Measurements from ENCODE around the gene KSR1. TPM values are rescaled to one million over a fixed set of nuclear protein-coding genes. Genes with fewer than 3 reads are reported as not detected.
A peak's percentile ranks its signal among the peaks of the same experiment; 100 is the strongest.

Gene KSR1
- total RNA-seq, 4 donors from 2014 or later: 26.0 to 37.5 (median 35.0) TPM

DNA sequence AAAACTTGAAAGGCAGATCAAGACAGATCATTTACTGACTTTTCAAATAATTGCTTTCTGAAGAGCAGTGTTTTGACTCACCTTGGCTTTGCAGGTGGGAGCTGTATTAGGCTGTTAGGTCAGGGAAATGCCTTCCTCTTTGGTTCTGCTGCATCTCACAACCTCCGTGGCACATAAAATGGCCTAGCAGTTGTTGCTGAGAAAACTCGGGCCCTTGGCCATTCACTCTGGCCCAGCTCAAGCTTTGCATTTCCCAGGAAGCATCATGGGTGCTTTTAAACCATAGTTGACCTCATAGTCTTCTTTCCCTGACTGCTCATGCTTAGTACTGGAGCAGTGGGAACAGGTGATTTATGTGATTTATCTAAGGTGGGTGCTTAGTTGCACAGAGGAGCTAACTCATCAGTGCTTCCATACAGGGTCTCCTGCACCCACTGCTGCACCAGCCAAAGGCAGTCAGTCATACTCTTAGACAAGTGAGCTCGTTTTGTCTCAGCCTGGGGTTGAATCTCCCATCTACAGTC, 83.6 kb downstream of the KSR1 start:
- TF ChIP-seq POLR2A (IDR thresholded peaks at IDR 0.05): no peak
- TF ChIP-seq, protein P1, sequence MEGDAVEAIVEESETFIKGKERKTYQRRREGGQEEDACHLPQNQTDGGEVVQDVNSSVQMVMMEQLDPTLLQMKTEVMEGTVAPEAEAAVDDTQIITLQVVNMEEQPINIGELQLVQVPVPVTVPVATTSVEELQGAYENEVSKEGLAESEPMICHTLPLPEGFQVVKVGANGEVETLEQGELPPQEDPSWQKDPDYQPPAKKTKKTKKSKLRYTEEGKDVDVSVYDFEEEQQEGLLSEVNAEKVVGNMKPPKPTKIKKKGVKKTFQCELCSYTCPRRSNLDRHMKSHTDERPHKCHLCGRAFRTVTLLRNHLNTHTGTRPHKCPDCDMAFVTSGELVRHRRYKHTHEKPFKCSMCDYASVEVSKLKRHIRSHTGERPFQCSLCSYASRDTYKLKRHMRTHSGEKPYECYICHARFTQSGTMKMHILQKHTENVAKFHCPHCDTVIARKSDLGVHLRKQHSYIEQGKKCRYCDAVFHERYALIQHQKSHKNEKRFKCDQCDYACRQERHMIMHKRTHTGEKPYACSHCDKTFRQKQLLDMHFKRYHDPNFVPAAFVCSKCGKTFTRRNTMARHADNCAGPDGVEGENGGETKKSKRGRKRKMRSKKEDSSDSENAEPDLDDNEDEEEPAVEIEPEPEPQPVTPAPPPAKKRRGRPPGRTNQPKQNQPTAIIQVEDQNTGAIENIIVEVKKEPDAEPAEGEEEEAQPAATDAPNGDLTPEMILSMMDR (IDR thresholded peaks at IDR 0.05): no peak
- WGBS, 2 donors: 68 to 69% methylated on average over 3 of the region's 3 CpGs
- H3K4me3 ChIP-seq (ENCODE audit: low read depth, poor library complexity, severe bottlenecking): no peak overlapping the region
- DNase-seq (ENCODE audit: low spot score in 2 of 2): no peak
- intact Hi-C loops (cut with DNase I; ENCODE audit: low total_unique reads): loop anchor here (10.0 kb wide), 1 partner anchor 55 kb away; no protein-coding TSS in a partner anchor

DNA sequence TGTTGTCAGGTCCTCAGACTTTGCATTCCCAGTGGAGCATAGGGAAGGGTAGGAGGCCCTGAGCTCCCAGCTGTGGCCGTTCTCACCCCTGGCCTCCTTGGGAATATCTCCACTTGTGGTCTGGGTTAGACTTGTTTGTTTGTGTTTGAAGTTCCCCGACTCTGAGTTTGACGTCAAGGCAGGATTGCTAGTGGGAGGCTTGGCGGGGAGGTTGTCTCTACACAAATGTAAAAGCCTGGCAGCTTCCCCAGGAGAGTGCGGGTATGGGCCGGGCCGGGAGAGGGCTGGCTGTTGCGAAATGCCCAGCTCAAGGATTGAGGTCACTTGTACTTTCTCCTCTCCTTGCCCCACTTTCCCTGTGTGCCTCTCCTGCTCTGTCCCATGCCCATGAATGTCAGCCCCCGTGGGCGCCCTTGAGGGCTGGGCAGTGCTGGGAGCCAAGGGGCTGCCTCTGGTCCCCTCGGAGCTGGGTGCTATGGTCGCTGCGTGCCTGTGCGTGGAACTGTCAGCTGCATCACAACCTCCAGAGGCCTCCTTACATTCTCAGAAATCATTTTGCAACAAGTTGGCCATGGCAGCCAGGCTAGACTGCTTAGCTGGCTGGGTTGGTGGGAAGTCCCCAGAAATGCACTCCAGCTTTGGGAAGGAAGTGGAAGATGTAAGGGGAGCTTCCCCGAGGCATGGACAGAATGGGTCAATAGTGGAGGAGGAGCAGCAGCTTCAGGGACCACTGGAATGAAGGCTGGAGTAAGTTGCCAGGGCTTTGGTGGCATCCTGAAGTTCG, 84.3 kb downstream of the KSR1 start:
- peak; percentile 80 to 97 for DNase-seq (ENCODE audit: low spot score in 2 of 2)
- 33 to 34% methylated on average over 16 of the region's 16 CpGs for WGBS, 2 donors
- intact Hi-C loops (cut with DNase I; ENCODE audit: low total_unique reads): no loop called here
- no peak overlapping the region for H3K4me3 ChIP-seq (ENCODE audit: low read depth, poor library complexity, severe bottlenecking)
- TF ChIP-seq, protein P1 (IDR thresholded peaks at IDR 0.05): no peak
- TF ChIP-seq POLR2A (IDR thresholded peaks at IDR 0.05): no peak

DNA sequence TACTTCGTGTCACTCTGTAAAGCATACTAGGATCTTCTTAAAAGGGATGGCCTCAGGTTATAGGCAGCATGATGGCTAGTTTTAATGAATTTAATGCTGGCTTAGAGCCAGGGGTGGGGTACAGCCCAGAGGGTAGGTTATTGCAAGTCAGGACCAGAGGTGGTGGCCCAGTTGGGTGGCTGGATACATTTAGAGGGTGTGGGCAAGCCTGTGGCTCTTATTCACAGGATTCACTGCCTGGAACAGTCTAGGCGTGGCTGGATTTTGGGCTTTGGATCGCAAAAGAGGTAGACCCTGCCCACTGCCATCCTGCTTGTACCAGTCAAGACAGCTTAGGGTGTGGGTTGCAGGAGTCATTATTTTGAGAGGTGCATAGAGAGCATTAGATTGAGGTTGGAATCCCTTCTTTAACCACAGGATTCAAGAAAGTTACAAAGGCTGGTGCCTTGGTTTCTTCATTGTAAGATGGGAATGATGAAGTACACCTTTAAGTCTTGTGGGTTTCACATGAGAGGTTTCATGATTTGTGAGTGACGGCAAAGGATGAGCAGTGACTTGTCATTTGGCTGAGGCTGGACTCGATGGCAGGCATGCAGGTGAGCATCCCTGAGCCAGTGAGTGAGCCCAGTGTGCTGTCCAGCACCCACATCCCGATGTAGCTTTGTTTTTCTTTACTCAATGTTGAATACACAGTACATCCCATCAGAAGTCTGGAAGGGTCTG, 85.2 kb downstream of the KSR1 start:
- DNase-seq (ENCODE audit: low spot score in 2 of 2): no peak
- intact Hi-C loops (cut with DNase I; ENCODE audit: low total_unique reads): no loop called here
- 56 to 64% methylated on average over 6 of the region's 6 CpGs for WGBS, 2 donors
- no peak overlapping the region for H3K4me3 ChIP-seq (ENCODE audit: low read depth, poor library complexity, severe bottlenecking)
- TF ChIP-seq POLR2A (IDR thresholded peaks at IDR 0.05): no peak
- TF ChIP-seq, protein P1 (IDR thresholded peaks at IDR 0.05): no peak

DNA sequence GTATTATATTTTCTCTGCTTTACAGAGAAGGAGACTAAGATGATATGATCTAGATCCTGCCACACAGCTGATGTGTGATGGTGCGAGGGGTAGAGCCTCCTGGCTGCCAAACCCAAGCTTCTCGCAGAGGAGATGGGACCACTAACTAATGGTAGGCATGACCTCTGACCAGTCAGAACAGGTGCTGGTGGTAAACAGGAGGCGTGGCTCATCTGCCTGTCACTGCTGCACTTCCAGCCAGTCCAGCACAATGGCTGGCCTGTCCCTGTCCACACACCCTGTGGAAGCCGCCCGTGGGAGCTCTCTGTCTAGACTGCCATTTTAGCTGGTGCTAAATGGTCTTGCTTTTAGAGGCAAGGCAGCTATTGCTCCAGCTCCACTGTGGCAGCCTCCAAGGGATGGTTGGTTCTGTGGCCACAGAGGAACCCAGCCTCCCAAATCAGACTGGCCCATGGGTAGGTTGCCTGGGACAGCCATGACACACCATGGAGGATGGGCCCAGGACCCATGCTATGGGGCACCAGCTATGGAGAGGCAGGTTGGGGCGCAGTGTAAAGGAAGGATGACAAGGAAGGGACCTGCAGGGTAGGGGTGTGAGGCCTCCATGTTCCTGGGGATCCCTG, 86.7 kb downstream of the KSR1 start:
- intact Hi-C loops (cut with DNase I; ENCODE audit: low total_unique reads): no loop called here
- TF ChIP-seq, protein P1 (IDR thresholded peaks at IDR 0.05): no peak
- TF ChIP-seq POLR2A (IDR thresholded peaks at IDR 0.05): no peak
- no peak overlapping the region for H3K4me3 ChIP-seq (ENCODE audit: low read depth, poor library complexity, severe bottlenecking)
- WGBS, 2 donors: 96 to 99% methylated on average over 6 of the region's 6 CpGs
- DNase-seq (ENCODE audit: low spot score in 2 of 2): no peak

DNA sequence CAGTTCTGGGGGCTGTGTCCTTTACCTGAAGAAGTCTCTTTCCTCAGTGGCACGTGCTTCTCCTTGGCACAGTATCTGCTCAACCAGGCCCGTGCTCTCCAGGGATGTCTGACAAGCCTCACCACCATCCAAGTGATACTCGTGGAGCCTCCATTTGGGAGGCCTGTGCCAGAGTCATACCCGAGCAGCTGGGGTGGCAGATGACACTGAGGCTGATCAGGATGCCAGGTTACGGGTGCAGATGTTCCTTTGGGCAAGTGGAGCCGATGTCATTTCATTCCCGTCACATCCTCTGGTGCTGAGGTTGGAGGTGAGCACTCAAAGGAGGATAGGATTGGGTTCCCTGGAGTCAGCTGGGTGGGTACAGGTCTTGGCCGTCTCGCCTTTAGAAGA, 87.2 kb downstream of the KSR1 start:
- 82 to 96% methylated on average over 8 to 9 of the region's 9 CpGs for WGBS, 2 donors
- no peak overlapping the region for H3K4me3 ChIP-seq (ENCODE audit: low read depth, poor library complexity, severe bottlenecking)
- DNase-seq (ENCODE audit: low spot score in 2 of 2): no peak
- intact Hi-C loops (cut with DNase I; ENCODE audit: low total_unique reads): no loop called here
- TF ChIP-seq POLR2A (IDR thresholded peaks at IDR 0.05): no peak
- TF ChIP-seq, protein P1 (IDR thresholded peaks at IDR 0.05): no peak
